NT2/D1 (cell line): Measurements from ENCODE around the gene MRPS23.

ENCODE experiments used
- SUZ12 ChIP-seq: IDR thresholded peaks from 2 replicates; pipeline ENCODE4 v1.6.1; 2011; ENCODE audit not compliant: insufficient read length, insufficient read depth; ENCODE audit errors: extremely low read depth
- ZNF274 ChIP-seq: IDR thresholded peaks from 2 replicates; pipeline ENCODE4 v1.6.1; 2011; ENCODE audit warnings: mild to moderate bottlenecking, low read depth, low read length

- TF ChIP-seq ZNF274: no peak
- no peak for TF ChIP-seq SUZ12
These were observed 38.1 kb downstream of the MRPS23 start for GRCh38 chr17:57811638-57812280.
